ENCODE results near the gene PSMC4. TPM values are rescaled to one million over a fixed set of nuclear protein-coding genes. Genes with fewer than 3 reads are reported as not detected.

The PSMC4 gene
- total RNA-seq, result 69.1 and 116 TPM in 2 replicates

GRCh38 chr19:39970675-39971379 is at the start of gene PSMC4:
Gene PSMC4, plus strand, starts transcription at chr19:39971165. Its CDS starts 38 bp downstream, at chr19:39971203.

GRCh38 chr19:39934584-39935363 is 36.2 kb upstream of the PSMC4 start, which contains the start of gene FCGBP:
Gene FCGBP, minus strand, starts transcription at chr19:39934634.

GRCh38 chr19:39996811-39997637 is 26.1 kb downstream of the PSMC4 start, which contains the start of gene ZNF546:
Gene ZNF546, plus strand, starts transcription at chr19:39997060. Its CDS starts 1,267 bp downstream, at chr19:39998327.

Other genes with a start within 250 kb of the PSMC4 start
- not detected in 2 replicates for gene CLC, start 233.1 kb upstream of the PSMC4 start, total RNA-seq
- not detected in 2 replicates for gene LEUTX, start 192.3 kb upstream of the PSMC4 start, total RNA-seq
- 10.0 and 22.5 TPM in 2 replicates for gene DYRK1B, start 137.0 kb upstream of the PSMC4 start, total RNA-seq
- 196 and 244 TPM in 2 replicates for gene FBL, start 124.8 kb upstream of the PSMC4 start, total RNA-seq
- gene FCGBP, start 36.5 kb upstream of the PSMC4 start, total RNA-seq, result under 0.01 and 0.06 TPM in 2 replicates
- 2.6 and 7.9 TPM in 2 replicates for gene ZNF546, start 25.9 kb downstream of the PSMC4 start, total RNA-seq
- gene ZNF780B, start 85.1 kb downstream of the PSMC4 start, total RNA-seq, result 6.3 and 20.4 TPM in 2 replicates
- 6.3 and 12.6 TPM in 2 replicates for gene ZNF780A, start 119.8 kb downstream of the PSMC4 start, total RNA-seq
- gene MAP3K10, start 220.3 kb downstream of the PSMC4 start, total RNA-seq, result 5.0 and 9.8 TPM in 2 replicates
- gene TTC9B, start 247.2 kb downstream of the PSMC4 start, total RNA-seq, result not detected in 2 replicates